HEK293 (cell line): ENCODE data around the gene CD59.

Source experiments
- GLIS1 ChIP-seq: fragments of 450-650 bp; formaldehyde crosslinking; IDR thresholded peaks from 2 replicates; pipeline ENCODE4 v1.5.1; 2016; ENCODE audit warnings: missing biosample characterization, missing genetic modification characterization
- GLIS2 ChIP-seq: fragments of 450-650 bp; formaldehyde crosslinking; IDR thresholded peaks from 2 replicates; pipeline ENCODE4 v1.5.1; 2016; ENCODE audit warnings: missing biosample characterization, missing genetic modification characterization
- KLF16 ChIP-seq: fragments of 450-650 bp; formaldehyde crosslinking; IDR thresholded peaks from 2 replicates; pipeline ENCODE4 v1.5.1; 2017; ENCODE audit warnings: missing biosample characterization, missing genetic modification characterization
- KLF8 ChIP-seq: fragments of 450-650 bp; formaldehyde crosslinking; IDR thresholded peaks from 2 replicates; pipeline ENCODE4 v1.5.1; 2016; ENCODE audit warnings: missing biosample characterization, missing genetic modification characterization
- SCRT1 ChIP-seq: fragments of 450-650 bp; formaldehyde crosslinking; IDR thresholded peaks from 2 replicates; pipeline ENCODE4 v1.5.1; 2016; ENCODE audit warnings: missing biosample characterization, missing genetic modification characterization, borderline replicate concordance
- WT1 ChIP-seq: fragments of 450-650 bp; formaldehyde crosslinking; IDR thresholded peaks from 2 replicates; pipeline ENCODE4 v1.5.1; 2016; ENCODE audit warnings: missing biosample characterization, missing genetic modification characterization
- ZBTB21 ChIP-seq: fragments of 450-650 bp; formaldehyde crosslinking; IDR thresholded peaks from 2 replicates; pipeline ENCODE4 v1.5.1; 2017; ENCODE audit warnings: missing biosample characterization, missing genetic modification characterization
- ZBTB7A ChIP-seq: fragments of 450-650 bp; formaldehyde crosslinking; IDR thresholded peaks from 2 replicates; pipeline ENCODE4 v1.5.1; 2016; ENCODE audit warnings: low read depth, missing biosample characterization, missing genetic modification characterization
- ZNF16 ChIP-seq: fragments of 450-650 bp; formaldehyde crosslinking; IDR thresholded peaks from 2 replicates; pipeline ENCODE4 v1.5.1; 2016; ENCODE audit warnings: low read depth, missing biosample characterization, missing genetic modification characterization
- ZNF174 ChIP-seq: fragments of 450-650 bp; formaldehyde crosslinking; IDR thresholded peaks from 2 replicates; pipeline ENCODE4 v1.5.0; 2017; ENCODE audit warnings: missing biosample characterization, mild to moderate bottlenecking, missing genetic modification characterization
- ZNF221 ChIP-seq: fragments of 450-650 bp; formaldehyde crosslinking; IDR thresholded peaks from 2 replicates; pipeline ENCODE4 v1.5.1; 2017; ENCODE audit warnings: missing biosample characterization, missing genetic modification characterization, borderline replicate concordance
- ZNF266 ChIP-seq: fragments of 450-650 bp; formaldehyde crosslinking; IDR thresholded peaks from 2 replicates; pipeline ENCODE4 v1.5.1; 2016; ENCODE audit warnings: missing biosample characterization, missing genetic modification characterization, low read depth
- ZNF302 ChIP-seq: fragments of 450-650 bp; formaldehyde crosslinking; IDR thresholded peaks from 2 replicates; pipeline ENCODE4 v1.5.1; 2016; ENCODE audit warnings: missing biosample characterization, missing genetic modification characterization, low read depth
- ZNF404 ChIP-seq: fragments of 450-650 bp; formaldehyde crosslinking; IDR thresholded peaks from 2 replicates; pipeline ENCODE4 v1.5.1; 2017; ENCODE audit warnings: missing biosample characterization, missing genetic modification characterization
- ZNF473 ChIP-seq: fragments of 450-650 bp; formaldehyde crosslinking; IDR thresholded peaks from 2 replicates; pipeline ENCODE4 v1.5.1; 2017; ENCODE audit warnings: missing biosample characterization, missing genetic modification characterization
- ZNF501 ChIP-seq: fragments of 450-650 bp; formaldehyde crosslinking; IDR thresholded peaks from 2 replicates; pipeline ENCODE4 v1.5.1; 2016; ENCODE audit warnings: missing biosample characterization, missing genetic modification characterization
- ZNF521 ChIP-seq: fragments of 450-650 bp; formaldehyde crosslinking; IDR thresholded peaks from 2 replicates; pipeline ENCODE4 v1.5.1; 2017; ENCODE audit warnings: missing biosample characterization, mild to moderate bottlenecking, missing genetic modification characterization
- ZNF529 ChIP-seq: fragments of 450-650 bp; formaldehyde crosslinking; IDR thresholded peaks from 2 replicates; pipeline ENCODE4 v1.5.1; 2017; ENCODE audit warnings: missing genetic modification characterization, missing biosample characterization; ENCODE audit not compliant: insufficient replicate concordance
- ZNF544 ChIP-seq: fragments of 450-650 bp; formaldehyde crosslinking; IDR thresholded peaks from 2 replicates; pipeline ENCODE4 v1.5.0; 2017; ENCODE audit warnings: missing biosample characterization, missing genetic modification characterization
- ZNF558 ChIP-seq: fragments of 450-650 bp; formaldehyde crosslinking; IDR thresholded peaks from 2 replicates; pipeline ENCODE4 v1.5.1; 2016; ENCODE audit warnings: missing biosample characterization, missing genetic modification characterization
- ZNF623 ChIP-seq: fragments of 450-650 bp; formaldehyde crosslinking; IDR thresholded peaks from 2 replicates; pipeline ENCODE4 v1.5.1; 2016; ENCODE audit warnings: missing biosample characterization, missing genetic modification characterization
- ZNF624 ChIP-seq: fragments of 450-650 bp; formaldehyde crosslinking; IDR thresholded peaks from 2 replicates; pipeline ENCODE4 v1.5.1; 2017; ENCODE audit warnings: missing biosample characterization, missing genetic modification characterization
- ZNF626 ChIP-seq: fragments of 450-650 bp; sonication (Bioruptor Pico); formaldehyde crosslinking; IDR thresholded peaks from 2 replicates; pipeline ENCODE4 v1.5.1; 2018; ENCODE audit warnings: missing biosample characterization, missing genetic modification characterization, inconsistent platforms
- ZNF654 ChIP-seq: fragments of 450-650 bp; formaldehyde crosslinking; IDR thresholded peaks from 2 replicates; pipeline ENCODE4 v1.5.1; 2016; ENCODE audit warnings: low read depth, missing biosample characterization, missing genetic modification characterization
- ZNF670 ChIP-seq: fragments of 450-650 bp; formaldehyde crosslinking; IDR thresholded peaks from 2 replicates; pipeline ENCODE4 v1.5.1; 2016; ENCODE audit warnings: missing biosample characterization, missing genetic modification characterization, low read depth
- ZNF837 ChIP-seq: fragments of 450-650 bp; formaldehyde crosslinking; IDR thresholded peaks from 2 replicates; pipeline ENCODE4 v1.5.1; 2016; ENCODE audit warnings: missing biosample characterization, missing genetic modification characterization
- ZNF843 ChIP-seq: fragments of 450-650 bp; formaldehyde crosslinking; IDR thresholded peaks from 2 replicates; pipeline ENCODE4 v1.5.1; 2016; ENCODE audit warnings: missing biosample characterization, missing genetic modification characterization
- TF ChIP-seq, protein P1 (sequence below): fragments of 450-650 bp; formaldehyde crosslinking; IDR thresholded peaks from 2 replicates; pipeline ENCODE4 v1.5.1; 2017; ENCODE audit warnings: missing biosample characterization, missing genetic modification characterization
- TF ChIP-seq, protein P2 (sequence below): fragments of 450-650 bp; formaldehyde crosslinking; IDR thresholded peaks from 2 replicates; pipeline ENCODE4 v1.5.1; 2016; ENCODE audit warnings: missing biosample characterization, missing genetic modification characterization
- TF ChIP-seq, protein P3 (sequence below): fragments of 450-650 bp; formaldehyde crosslinking; IDR thresholded peaks from 2 replicates; pipeline ENCODE4 v1.5.1; 2016; ENCODE audit warnings: missing biosample characterization, missing genetic modification characterization
- TF ChIP-seq, protein P4 (sequence below): fragments of 450-650 bp; formaldehyde crosslinking; IDR thresholded peaks from 2 replicates; pipeline ENCODE4 v1.5.1; 2016; ENCODE audit warnings: missing biosample characterization, missing genetic modification characterization
- TF ChIP-seq, protein P5 (sequence below): fragments of 450-650 bp; formaldehyde crosslinking; IDR thresholded peaks from 2 replicates; pipeline ENCODE4 v1.5.1; 2016; ENCODE audit warnings: missing biosample characterization, missing genetic modification characterization

Gene CD59

DNA sequence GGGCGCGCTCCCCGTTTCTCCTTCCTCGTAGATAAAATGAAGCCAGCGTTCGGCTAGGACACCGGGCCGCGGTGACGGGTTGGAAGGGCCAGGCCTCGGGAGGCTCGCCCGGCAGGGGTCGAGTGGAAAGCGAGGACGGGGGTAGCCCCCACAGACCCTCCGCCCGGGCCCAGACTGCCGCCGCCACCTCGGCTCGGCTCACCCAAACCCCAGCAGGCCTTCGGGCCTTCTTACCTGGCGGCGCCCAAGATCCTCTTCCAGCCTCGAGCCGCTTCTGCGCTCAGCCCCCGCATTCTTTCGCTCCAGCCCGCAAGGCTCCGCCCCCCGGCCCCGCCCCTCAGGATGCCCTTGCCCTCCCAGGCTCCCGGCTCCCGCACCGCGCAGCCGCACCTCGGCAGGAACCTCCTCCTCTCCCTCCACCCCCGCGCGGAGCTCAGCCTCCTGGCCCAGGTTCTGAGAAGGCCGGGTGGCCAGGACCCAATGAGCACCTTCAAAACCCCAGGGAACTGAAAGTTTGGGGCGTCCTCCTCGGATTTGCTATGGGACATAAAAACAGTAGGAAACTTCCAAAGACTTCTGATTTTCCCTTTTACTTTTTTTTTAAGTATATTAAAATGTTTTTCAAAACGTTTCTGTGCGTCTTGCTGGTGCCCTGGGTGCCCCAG, at the start of gene CD59 (continued):
- no peak; the same call in 1 of the 2 replicates for TF ChIP-seq ZNF837 (tag by site-specific recombination)
- no peak for TF ChIP-seq ZNF266 (tag by site-specific recombination)
- no peak for TF ChIP-seq SCRT1 (tag by site-specific recombination)
- TF ChIP-seq WT1 (tag by site-specific recombination), result no peak
- no peak for TF ChIP-seq ZNF670
- TF ChIP-seq ZNF558 (tag by site-specific recombination), result no peak
- TF ChIP-seq, protein P1, sequence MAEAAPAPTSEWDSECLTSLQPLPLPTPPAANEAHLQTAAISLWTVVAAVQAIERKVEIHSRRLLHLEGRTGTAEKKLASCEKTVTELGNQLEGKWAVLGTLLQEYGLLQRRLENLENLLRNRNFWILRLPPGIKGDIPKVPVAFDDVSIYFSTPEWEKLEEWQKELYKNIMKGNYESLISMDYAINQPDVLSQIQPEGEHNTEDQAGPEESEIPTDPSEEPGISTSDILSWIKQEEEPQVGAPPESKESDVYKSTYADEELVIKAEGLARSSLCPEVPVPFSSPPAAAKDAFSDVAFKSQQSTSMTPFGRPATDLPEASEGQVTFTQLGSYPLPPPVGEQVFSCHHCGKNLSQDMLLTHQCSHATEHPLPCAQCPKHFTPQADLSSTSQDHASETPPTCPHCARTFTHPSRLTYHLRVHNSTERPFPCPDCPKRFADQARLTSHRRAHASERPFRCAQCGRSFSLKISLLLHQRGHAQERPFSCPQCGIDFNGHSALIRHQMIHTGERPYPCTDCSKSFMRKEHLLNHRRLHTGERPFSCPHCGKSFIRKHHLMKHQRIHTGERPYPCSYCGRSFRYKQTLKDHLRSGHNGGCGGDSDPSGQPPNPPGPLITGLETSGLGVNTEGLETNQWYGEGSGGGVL (tag by site-specific recombination), result no peak
- TF ChIP-seq ZNF623 (tag by site-specific recombination), result no peak
- no peak for TF ChIP-seq ZNF16 (tag by site-specific recombination)
- no peak for TF ChIP-seq ZBTB7A (tag by site-specific recombination)
- peak; percentile 55 for TF ChIP-seq ZNF501 (tag by site-specific recombination)
- TF ChIP-seq ZBTB21 (tag by site-specific recombination), result no peak
- TF ChIP-seq ZNF473 (tag by site-specific recombination), result no peak
- TF ChIP-seq, protein P2, sequence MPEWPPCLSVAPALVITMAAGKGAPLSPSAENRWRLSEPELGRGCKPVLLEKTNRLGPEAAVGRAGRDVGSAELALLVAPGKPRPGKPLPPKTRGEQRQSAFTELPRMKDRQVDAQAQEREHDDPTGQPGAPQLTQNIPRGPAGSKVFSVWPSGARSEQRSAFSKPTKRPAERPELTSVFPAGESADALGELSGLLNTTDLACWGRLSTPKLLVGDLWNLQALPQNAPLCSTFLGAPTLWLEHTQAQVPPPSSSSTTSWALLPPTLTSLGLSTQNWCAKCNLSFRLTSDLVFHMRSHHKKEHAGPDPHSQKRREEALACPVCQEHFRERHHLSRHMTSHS, result no peak
- TF ChIP-seq, protein P3, sequence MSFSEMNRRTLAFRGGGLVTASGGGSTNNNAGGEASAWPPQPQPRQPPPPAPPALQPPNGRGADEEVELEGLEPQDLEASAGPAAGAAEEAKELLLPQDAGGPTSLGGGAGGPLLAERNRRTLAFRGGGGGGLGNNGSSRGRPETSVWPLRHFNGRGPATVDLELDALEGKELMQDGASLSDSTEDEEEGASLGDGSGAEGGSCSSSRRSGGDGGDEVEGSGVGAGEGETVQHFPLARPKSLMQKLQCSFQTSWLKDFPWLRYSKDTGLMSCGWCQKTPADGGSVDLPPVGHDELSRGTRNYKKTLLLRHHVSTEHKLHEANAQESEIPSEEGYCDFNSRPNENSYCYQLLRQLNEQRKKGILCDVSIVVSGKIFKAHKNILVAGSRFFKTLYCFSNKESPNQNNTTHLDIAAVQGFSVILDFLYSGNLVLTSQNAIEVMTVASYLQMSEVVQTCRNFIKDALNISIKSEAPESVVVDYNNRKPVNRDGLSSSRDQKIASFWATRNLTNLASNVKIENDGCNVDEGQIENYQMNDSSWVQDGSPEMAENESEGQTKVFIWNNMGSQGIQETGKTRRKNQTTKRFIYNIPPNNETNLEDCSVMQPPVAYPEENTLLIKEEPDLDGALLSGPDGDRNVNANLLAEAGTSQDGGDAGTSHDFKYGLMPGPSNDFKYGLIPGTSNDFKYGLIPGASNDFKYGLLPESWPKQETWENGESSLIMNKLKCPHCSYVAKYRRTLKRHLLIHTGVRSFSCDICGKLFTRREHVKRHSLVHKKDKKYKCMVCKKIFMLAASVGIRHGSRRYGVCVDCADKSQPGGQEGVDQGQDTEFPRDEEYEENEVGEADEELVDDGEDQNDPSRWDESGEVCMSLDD (tag by site-specific recombination), result no peak
- no peak for TF ChIP-seq ZNF843 (tag by site-specific recombination)
- no peak for TF ChIP-seq ZNF626
- no peak for TF ChIP-seq ZNF302 (tag by site-specific recombination)
- no peak for TF ChIP-seq ZNF221 (tag by site-specific recombination)
- no peak for TF ChIP-seq ZNF544 (tag by site-specific recombination)
- no peak for TF ChIP-seq ZNF174 (tag by site-specific recombination)
- TF ChIP-seq KLF16, result peak; percentile 59
- TF ChIP-seq ZNF521 (tag by site-specific recombination), result no peak
- TF ChIP-seq, protein P4, sequence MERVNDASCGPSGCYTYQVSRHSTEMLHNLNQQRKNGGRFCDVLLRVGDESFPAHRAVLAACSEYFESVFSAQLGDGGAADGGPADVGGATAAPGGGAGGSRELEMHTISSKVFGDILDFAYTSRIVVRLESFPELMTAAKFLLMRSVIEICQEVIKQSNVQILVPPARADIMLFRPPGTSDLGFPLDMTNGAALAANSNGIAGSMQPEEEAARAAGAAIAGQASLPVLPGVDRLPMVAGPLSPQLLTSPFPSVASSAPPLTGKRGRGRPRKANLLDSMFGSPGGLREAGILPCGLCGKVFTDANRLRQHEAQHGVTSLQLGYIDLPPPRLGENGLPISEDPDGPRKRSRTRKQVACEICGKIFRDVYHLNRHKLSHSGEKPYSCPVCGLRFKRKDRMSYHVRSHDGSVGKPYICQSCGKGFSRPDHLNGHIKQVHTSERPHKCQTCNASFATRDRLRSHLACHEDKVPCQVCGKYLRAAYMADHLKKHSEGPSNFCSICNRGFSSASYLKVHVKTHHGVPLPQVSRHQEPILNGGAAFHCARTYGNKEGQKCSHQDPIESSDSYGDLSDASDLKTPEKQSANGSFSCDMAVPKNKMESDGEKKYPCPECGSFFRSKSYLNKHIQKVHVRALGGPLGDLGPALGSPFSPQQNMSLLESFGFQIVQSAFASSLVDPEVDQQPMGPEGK (tag by site-specific recombination), result peak; percentile 89
- no peak for TF ChIP-seq ZNF654 (tag by site-specific recombination)
- TF ChIP-seq KLF8 (tag by site-specific recombination), result peak; percentile 73
- peak; percentile 79 for TF ChIP-seq GLIS2 (tag by site-specific recombination)
- no peak for TF ChIP-seq ZNF624 (tag by site-specific recombination)
- peak; percentile 61; the same call in 1 of the 2 replicates for TF ChIP-seq GLIS1 (tag by site-specific recombination)
- TF ChIP-seq ZNF529 (tag by site-specific recombination), result no peak
- TF ChIP-seq, protein P5, sequence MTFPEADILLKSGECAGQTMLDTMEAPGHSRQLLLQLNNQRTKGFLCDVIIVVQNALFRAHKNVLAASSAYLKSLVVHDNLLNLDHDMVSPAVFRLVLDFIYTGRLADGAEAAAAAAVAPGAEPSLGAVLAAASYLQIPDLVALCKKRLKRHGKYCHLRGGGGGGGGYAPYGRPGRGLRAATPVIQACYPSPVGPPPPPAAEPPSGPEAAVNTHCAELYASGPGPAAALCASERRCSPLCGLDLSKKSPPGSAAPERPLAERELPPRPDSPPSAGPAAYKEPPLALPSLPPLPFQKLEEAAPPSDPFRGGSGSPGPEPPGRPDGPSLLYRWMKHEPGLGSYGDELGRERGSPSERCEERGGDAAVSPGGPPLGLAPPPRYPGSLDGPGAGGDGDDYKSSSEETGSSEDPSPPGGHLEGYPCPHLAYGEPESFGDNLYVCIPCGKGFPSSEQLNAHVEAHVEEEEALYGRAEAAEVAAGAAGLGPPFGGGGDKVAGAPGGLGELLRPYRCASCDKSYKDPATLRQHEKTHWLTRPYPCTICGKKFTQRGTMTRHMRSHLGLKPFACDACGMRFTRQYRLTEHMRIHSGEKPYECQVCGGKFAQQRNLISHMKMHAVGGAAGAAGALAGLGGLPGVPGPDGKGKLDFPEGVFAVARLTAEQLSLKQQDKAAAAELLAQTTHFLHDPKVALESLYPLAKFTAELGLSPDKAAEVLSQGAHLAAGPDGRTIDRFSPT (tag by site-specific recombination), result peak; percentile 31; the same call in 1 of the 2 replicates
- TF ChIP-seq ZNF404, result no peak
